Measurements from ENCODE around the gene PSMD14. TPM values are rescaled to one million over a fixed set of nuclear protein-coding genes. Genes with fewer than 3 reads are reported as not detected.

Gene PSMD14
- total and polyA plus RNA-seq, 2 of the 13 experiments (the other 11 are each of a cell fraction or from before 2014, with no cell fraction given) = 60.6 to 149 TPM

- TF ChIP-seq HNF1A (IDR thresholded peaks at IDR 0.05; ENCODE audit: low read depth) (0 out of 2 replicates have a peak, but pooled peaks have one; percentile 19), HNF1A (CRISPR knock-in tag; IDR thresholded peaks at IDR 0.05; ENCODE audit: borderline replicate concordance) (peak; percentile 72; the same call in 1 of the 2 replicates), ZNF275 (CRISPR knock-in tag; IDR thresholded peaks at IDR 0.05; ENCODE audit: borderline replicate concordance) (peak; percentile 92; the same call in 1 of the 2 replicates), NFIB (CRISPR knock-in tag; IDR thresholded peaks at IDR 0.05; ENCODE audit: borderline replicate concordance) (no peak), HBP1 (CRISPR knock-in tag; IDR thresholded peaks at IDR 0.05; ENCODE audit: low read depth) (peak; percentile 98), ZNF331 (CRISPR knock-in tag; IDR thresholded peaks at IDR 0.05) (peak; percentile 87), ZNF124 (CRISPR knock-in tag; IDR thresholded peaks at IDR 0.05) (peak; percentile 83; the same call in 1 of the 2 replicates), RXRA (CRISPR knock-in tag; IDR thresholded peaks at IDR 0.05) (peak; percentile 82), ZNF335 (CRISPR knock-in tag; IDR thresholded peaks at IDR 0.05) (peak; percentile 92), NKX3-1 (CRISPR knock-in tag; IDR thresholded peaks at IDR 0.05) (peak; percentile 84), PAWR (CRISPR knock-in tag; IDR thresholded peaks at IDR 0.05; ENCODE audit: borderline replicate concordance) (no peak), TGIF2 (CRISPR knock-in tag; IDR thresholded peaks at IDR 0.05) (peak; percentile 96), CBX2 (IDR thresholded peaks at IDR 0.05; ENCODE audit: low read depth, low read length) (no peak), CBX2 (CRISPR knock-in tag; IDR thresholded peaks at IDR 0.05; ENCODE audit: low read depth) (no peak), ZNF292 (CRISPR knock-in tag; IDR thresholded peaks at IDR 0.05; ENCODE audit: borderline replicate concordance, low read depth) (peak; percentile 95), KDM1A (CRISPR knock-in tag; IDR thresholded peaks at IDR 0.05) (0 out of 2 replicates have a peak, but pooled peaks have one; percentile 15), HDAC1 (CRISPR knock-in tag; IDR thresholded peaks at IDR 0.05) (peak; percentile 98), ZNF34 (CRISPR knock-in tag; IDR thresholded peaks at IDR 0.05; ENCODE audit: borderline replicate concordance) (no peak), ZSCAN22 (CRISPR knock-in tag; IDR thresholded peaks at IDR 0.05) (no peak), ZBTB3 (CRISPR knock-in tag; IDR thresholded peaks at IDR 0.05; ENCODE audit: borderline replicate concordance, low read depth) (no peak), BCL6 (CRISPR knock-in tag; IDR thresholded peaks at IDR 0.05) (peak; percentile 77), DPF2 (CRISPR knock-in tag; IDR thresholded peaks at IDR 0.05; ENCODE audit: borderline replicate concordance, low read depth) (no peak), NR2F6 (IDR thresholded peaks at IDR 0.05) (no peak), NR2F6 (CRISPR knock-in tag; IDR thresholded peaks at IDR 0.05) (peak; percentile 30), ZNF33A (CRISPR knock-in tag; IDR thresholded peaks at IDR 0.05; ENCODE audit: borderline replicate concordance) (no peak)
These were observed at the start of gene PSMD14 (continued) for GRCh38 chr2:161308178-161308955.

All from HepG2 (cell line).